Mammary epithelial cell (primary cell): ENCODE data around the gene OARD1.

Experiments used
- EZH2 ChIP-seq: IDR thresholded peaks from 2 replicates; pipeline ENCODE4 v1.6.1; 2012; ENCODE audit warnings: low read length, inconsistent platforms, borderline replicate concordance
- TF ChIP-seq, protein P1 (sequence below), 2 donors: IDR thresholded peaks in 1 of 2; conservative IDR thresholded peaks in 1 of 2; 2 replicates each; pipeline ENCODE4 v1.5.1; 2011 to 2012; ENCODE audit warnings: inconsistent platforms in 2 of 2, low read length in 2 of 2, mild to moderate bottlenecking in 2 of 2, control low read depth in 1 of 2, low read depth in 1 of 2; ENCODE audit not compliant: insufficient read depth in 1 of 2; ENCODE audit errors: extremely low read depth in 1 of 2

DNA sequence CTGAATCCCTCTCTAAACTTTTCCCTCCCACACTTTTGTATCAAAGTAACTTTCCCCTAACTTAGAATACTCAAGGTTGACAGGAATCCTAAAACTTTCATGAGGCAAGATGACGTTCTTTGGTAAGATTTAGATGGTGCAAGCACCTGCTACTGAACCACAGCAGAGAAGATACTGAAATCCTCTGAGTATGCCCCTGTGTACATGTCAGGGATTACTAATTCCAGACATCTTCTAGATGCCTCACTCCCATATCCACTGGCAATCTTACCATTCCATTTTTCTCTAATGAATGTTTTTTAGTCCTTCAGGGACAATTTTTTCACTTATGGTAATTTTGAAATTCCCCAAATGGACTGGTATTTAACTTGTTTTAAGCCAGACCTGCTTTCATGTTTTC lies 10.1 kb downstream of the OARD1 start:
- TF ChIP-seq, protein P1, sequence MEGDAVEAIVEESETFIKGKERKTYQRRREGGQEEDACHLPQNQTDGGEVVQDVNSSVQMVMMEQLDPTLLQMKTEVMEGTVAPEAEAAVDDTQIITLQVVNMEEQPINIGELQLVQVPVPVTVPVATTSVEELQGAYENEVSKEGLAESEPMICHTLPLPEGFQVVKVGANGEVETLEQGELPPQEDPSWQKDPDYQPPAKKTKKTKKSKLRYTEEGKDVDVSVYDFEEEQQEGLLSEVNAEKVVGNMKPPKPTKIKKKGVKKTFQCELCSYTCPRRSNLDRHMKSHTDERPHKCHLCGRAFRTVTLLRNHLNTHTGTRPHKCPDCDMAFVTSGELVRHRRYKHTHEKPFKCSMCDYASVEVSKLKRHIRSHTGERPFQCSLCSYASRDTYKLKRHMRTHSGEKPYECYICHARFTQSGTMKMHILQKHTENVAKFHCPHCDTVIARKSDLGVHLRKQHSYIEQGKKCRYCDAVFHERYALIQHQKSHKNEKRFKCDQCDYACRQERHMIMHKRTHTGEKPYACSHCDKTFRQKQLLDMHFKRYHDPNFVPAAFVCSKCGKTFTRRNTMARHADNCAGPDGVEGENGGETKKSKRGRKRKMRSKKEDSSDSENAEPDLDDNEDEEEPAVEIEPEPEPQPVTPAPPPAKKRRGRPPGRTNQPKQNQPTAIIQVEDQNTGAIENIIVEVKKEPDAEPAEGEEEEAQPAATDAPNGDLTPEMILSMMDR (conservative IDR thresholded peaks at IDR 0.05 in 1 of 2, IDR thresholded peaks at IDR 0.05 in 1 of 2; ENCODE audit: extremely low read depth in 1 of 2, insufficient read depth in 1 of 2, low read depth in 1 of 2, low read length in 2 of 2): no peak
- TF ChIP-seq EZH2: no peak
